HG02759 (cell line): ENCODE results near the gene ATG7.
"Not testable (repeated sequence)": the region's sequence is repeated elsewhere in the genome, so short reads cannot be mapped to it uniquely, and the experiment has no call there.

Experiments
- ATAC-seq: cut with Tn5 transposase; IDR thresholded peaks from one replicate; pipeline ENCODE4 v1.9.1; 2021; ENCODE audit warnings: mild to moderate bottlenecking, moderate library complexity; ENCODE audit not compliant: unreplicated experiment

The ATG7 gene

DNA sequence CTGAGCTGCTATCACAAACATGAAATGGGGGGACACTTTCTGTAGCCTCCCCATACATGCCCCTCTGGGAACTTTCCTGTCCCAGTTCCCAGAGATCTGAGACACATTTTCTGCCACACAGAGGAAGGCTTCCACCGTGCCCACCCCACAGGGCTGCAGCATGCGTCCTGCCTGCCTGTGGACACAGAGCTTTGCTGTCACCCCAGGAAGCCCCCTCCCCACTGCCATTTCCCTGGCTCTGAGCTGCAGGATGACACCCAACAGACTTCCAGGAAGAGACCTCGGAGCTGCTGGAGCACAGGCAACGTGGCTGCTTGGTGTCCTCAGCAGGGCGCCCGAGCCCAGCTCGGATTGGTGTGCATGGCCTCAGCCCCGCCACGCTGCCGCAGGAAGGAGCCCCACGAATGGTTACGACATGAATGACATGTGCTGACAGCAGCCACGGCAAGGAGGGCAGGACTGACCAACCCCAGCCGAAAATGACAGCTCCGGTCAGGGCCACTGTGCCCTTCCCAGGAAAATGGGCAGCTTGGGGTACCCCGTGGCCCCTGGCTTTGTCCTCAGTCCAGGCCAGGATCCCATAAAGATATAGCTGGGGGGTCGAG is 290.2 kb downstream of the ATG7 start:
- ATAC-seq, result no peak

DNA sequence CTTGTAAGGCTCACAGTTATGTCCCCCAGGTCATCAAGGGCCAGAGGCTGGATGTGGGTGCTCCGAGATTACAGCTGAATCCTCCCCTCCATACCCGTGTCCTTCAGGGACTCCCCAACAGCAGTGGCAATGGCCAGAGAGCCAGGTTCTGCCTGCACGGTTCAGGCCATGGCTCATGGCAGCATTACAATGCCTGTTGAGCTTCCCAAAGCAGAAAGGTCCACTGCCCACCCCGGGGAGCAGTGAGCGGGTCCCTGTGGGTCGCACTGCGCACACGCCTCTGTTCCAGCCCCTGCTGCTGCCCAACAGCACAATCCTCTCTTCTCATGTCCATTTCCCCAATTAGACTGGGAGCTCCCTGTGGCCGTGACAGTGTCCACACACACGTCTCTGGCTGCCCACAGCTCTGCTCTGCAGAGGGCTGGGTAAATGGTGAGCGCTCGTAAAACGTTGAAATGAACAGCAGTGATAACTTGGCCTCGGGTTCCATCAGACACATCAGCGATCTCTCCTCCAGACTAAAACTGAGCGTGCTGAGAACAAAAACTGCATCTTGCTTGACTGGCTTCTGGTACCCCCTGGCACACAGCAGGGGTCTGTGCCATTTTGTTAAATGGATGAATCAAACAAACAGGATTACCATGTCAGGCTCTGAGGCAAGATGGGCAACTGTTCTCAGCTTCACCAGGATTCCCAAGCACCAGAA is 291.1 kb downstream of the ATG7 start:
- no peak for ATAC-seq

DNA sequence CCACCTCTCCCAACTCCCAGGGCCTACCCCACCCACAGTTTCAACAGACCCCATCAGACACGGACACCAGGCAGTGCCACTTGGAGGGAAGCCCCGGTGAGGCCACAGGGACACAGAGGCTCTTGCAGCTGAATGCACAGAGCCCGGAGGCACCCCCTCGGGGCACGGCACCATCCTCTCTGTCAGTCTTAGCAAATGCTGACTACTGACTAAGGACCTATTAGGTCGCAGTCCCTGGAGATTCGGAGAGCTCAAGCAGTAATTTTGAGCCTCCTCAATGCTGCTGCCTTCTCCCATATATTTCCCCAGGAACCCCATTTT is 291.6 kb downstream of the ATG7 start:
- no peak for ATAC-seq

GRCh38 chr3:11564577-11565001 is 292.4 kb downstream of the ATG7 start:
- no peak for ATAC-seq

- no peak for ATAC-seq
These were observed 292.9 kb downstream of the ATG7 start for GRCh38 chr3:11565072-11565471.

GRCh38 chr3:11565492-11565891 is 293.3 kb downstream of the ATG7 start:
- no peak for ATAC-seq

GRCh38 chr3:11565932-11566331 is 293.7 kb downstream of the ATG7 start:
- ATAC-seq, result no peak

GRCh38 chr3:11566478-11566877 is 294.3 kb downstream of the ATG7 start:
- ATAC-seq, result no peak

DNA sequence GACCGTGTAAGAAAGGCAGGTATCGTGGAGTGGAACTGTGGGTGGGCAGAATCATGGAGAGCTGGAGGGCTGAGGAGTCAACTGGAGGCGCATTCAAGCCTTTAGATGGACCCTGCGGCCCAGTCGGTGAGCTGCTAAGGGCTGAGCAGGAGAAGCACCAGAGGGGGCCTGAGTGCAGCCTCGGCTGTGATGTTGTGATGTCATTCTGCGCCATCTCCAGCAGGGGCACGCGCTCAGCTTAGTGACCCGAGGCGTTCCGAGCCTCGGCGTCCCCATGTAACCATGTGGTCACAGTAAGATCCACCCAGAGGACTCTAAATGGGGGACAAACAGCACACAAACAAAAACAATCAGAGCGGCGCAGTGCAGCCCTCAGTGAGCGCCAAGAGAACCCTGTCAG is 294.7 kb downstream of the ATG7 start:
- no peak for ATAC-seq

GRCh38 chr3:11567516-11568467 is 295.6 kb downstream of the ATG7 start:
- no peak for ATAC-seq

- no peak for ATAC-seq
These were observed 296.4 kb downstream of the ATG7 start for GRCh38 chr3:11568503-11569155.

GRCh38 chr3:11569156-11569741 is 297.1 kb downstream of the ATG7 start:
- ATAC-seq, result no peak

DNA sequence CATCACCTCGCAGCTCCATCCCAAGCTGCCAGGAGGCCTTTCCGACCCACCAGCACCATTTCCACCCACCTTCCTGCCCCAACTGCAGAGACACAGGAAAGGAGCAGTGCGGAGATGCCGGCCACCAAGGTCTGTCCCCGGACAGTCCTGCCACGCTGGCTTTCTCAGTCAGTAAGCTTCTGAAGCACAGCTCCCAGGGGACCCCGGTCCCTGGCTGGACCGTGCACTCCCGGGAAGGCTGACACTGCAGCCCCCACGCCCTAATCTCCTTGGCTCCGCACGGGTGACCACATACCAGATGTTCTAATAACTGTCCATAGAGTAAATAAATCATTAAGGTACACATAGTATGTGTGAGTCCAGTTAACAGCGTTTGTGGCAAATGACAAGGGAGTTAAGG is 298.1 kb downstream of the ATG7 start:
- no peak for ATAC-seq

DNA sequence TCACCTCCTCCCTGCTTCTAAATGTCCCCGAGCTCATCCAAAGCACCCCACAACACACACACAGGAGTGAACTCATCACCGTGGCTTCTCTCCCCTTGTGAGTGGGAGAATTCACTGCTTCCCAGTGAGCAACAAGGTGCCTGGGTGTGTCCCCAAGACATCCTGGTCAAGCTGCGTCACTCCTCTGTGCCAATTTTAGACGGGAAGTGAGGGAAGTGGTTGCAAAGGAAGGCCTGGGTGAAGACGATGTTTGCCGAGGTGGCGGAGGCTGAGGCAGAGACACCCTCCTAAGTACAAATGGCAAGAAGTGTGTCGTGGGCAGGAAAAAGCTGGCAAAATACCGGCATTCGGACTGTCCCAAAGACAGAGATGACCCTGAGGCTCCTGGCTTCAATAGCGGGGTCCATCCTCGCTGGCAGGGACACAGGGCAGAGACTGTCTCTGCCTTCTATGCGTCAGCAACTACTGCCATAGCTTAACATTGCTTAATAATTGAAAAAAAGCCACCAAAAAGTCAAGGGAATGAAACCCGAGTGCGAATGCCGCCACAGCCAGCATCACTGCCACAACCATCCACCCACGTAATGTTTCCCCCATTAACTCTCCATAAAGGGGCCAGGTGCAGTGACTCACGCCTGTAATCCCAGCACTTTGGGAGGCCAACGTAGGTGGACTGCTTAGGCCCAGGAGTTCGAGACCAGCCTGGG is 298.7 kb downstream of the ATG7 start:
- ATAC-seq, result no peak

DNA sequence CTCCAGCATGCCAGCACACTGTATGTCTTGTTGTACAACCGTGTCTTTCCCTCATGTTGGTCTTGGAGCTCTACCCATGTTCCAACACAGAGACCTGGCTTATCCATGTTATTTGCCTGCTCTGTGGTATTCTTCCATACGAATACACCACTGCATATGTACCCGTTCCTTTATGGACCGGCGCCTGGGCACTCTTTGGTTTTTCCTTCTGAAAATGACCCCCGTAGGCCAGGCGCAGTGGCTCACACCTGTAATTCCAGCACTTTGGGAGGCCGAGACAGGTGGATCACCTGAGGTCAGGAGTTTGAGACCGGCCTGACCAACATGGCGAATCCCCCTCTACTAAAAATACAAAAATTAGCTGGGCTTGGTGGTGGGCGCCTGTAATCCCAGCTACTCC is 300.5 kb downstream of the ATG7 start:
- not testable (repeated sequence) for ATAC-seq

DNA sequence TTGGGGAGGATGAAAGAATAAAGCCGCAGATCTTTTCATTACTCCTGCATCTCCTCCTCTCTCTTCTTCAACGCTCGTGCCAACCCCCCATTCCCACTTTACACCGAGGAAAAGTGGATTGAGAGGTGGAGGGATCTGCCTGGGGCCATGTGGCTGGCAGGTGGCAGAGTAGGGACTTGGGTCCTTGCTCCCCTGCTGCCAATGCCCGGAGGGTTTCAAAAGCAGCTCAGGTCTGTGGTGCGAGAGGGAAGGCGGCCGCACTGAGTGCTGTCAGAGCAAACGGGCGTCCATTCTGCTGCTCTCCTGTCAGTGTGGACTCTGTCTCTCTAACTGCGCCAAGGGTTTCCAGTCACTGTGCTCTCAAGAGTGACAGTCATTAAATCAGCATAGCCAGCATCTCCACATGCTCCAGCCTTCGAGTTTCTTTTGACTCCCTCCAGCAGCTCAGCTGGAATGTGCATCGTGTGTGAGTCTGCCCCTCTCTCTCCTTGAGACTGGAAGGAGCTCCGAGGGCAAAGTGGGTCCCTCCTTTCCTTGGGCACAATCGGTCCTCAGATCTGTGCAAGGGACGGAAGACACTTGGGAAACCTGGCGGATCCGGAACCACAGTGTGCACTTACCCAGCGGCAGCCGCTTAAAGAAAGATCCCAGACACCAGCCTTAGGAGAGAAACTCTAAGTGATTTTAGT is 302.9 kb downstream of the ATG7 start:
- ATAC-seq, result no peak

GRCh38 chr3:11575677-11576076 is 303.5 kb downstream of the ATG7 start:
- ATAC-seq, result no peak

- no peak for ATAC-seq
These were observed 304.3 kb downstream of the ATG7 start for GRCh38 chr3:11576453-11576852.

DNA sequence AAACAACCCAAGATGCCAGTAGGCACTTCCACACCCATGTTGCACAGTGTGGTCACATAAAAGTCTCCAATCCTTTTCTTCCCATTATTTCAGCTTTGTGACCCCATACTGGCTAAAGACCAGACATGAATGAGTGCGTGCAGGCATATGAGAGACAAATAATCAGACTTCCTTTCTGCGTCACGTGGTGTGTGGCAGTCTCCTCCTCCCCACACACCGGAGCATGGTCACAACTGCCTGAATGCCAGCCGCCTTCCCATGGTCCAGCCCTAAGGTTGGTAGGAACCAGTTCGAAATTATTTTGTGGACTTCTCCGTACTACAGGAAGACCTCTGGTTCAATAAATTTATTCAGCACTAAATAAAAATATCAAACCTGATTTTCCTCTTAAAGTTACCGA is 306.0 kb downstream of the ATG7 start:
- ATAC-seq, result no peak

GRCh38 chr3:11580645-11581044 is 308.4 kb downstream of the ATG7 start:
- ATAC-seq, result no peak
